ENCODE data around the gene DOLPP1.

- TF ChIP-seq AFF4 (CRISPR knock-in tag; IDR thresholded peaks at IDR 0.05; ENCODE audit: borderline replicate concordance) (no peak), ELF4 (CRISPR knock-in tag; IDR thresholded peaks at IDR 0.05; ENCODE audit: low read depth) (no peak), ZNF416 (CRISPR knock-in tag; IDR thresholded peaks at IDR 0.05) (no peak)
- TF ChIP-seq, protein P1, sequence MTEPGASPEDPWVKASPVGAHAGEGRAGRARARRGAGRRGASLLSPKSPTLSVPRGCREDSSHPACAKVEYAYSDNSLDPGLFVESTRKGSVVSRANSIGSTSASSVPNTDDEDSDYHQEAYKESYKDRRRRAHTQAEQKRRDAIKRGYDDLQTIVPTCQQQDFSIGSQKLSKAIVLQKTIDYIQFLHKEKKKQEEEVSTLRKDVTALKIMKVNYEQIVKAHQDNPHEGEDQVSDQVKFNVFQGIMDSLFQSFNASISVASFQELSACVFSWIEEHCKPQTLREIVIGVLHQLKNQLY (CRISPR knock-in tag; IDR thresholded peaks at IDR 0.05), result no peak
- TF ChIP-seq, protein P2, sequence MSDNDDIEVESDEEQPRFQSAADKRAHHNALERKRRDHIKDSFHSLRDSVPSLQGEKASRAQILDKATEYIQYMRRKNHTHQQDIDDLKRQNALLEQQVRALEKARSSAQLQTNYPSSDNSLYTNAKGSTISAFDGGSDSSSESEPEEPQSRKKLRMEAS (CRISPR knock-in tag; IDR thresholded peaks at IDR 0.05), result no peak
These were observed 6.8 kb upstream of the DOLPP1 start for GRCh38 chr9:129074106-129074505.

All from WTC11 (cell line).